Natural killer cell (primary cell): ENCODE data around the gene TNFRSF11A. TPM values are rescaled to one million over a fixed set of nuclear protein-coding genes. Genes with fewer than 3 reads are reported as not detected.

Experiments
- ATAC-seq, 3 donors: fragments of 150-1000 bp in 2 of 3; fragments of 200-7000 bp in 1 of 3; cut with Tn5 transposase; 1 replicate in 1 of 3; 2 replicates in 2 of 3; pipeline ENCODE4 v1.10.0; 2021; ENCODE audit warnings: mild to moderate bottlenecking in 2 of 3, moderate library complexity in 2 of 3
- DNase-seq, 2 donors: peaks; one replicate each; pipeline versions ENCODE4 v3.0.0 to v3.0.0-alpha.2; 2013 to 2021; ENCODE audit warnings: mixed read lengths in 1 of 2
- H3K27ac ChIP-seq: one replicate; pipeline ENCODE4 v1.5.1; 2013; ENCODE audit warnings: mild to moderate bottlenecking, low read length
- H3K27me3 ChIP-seq: one replicate; pipeline ENCODE4 v1.6.1; 2013; ENCODE audit warnings: low read length; ENCODE audit not compliant: control insufficient read depth, insufficient read depth
- H3K36me3 ChIP-seq: one replicate; pipeline ENCODE4 v1.6.1; 2013; ENCODE audit warnings: low read length; ENCODE audit not compliant: control insufficient read depth, insufficient read depth
- H3K4me1 ChIP-seq: one replicate; pipeline ENCODE4 v1.6.1; 2013; ENCODE audit warnings: low read length; ENCODE audit not compliant: control insufficient read depth, insufficient read depth
- H3K4me3 ChIP-seq: one replicate; pipeline ENCODE4 v1.5.1; 2013; ENCODE audit warnings: low read length
- H3K9me3 ChIP-seq: one replicate; pipeline ENCODE4 v1.6.1; 2013; ENCODE audit warnings: low read length; ENCODE audit not compliant: control insufficient read depth, insufficient read depth
- H3K27ac Mint-ChIP-seq, 2 donors: one replicate each; pipeline ENCODE4 v1.8.0; 2022; ENCODE audit warnings: mild to moderate bottlenecking in 2 of 2, mixed read lengths in 2 of 2, moderate library complexity in 1 of 2
- H3K27me3 Mint-ChIP-seq, 2 donors: one replicate each; pipeline ENCODE4 v1.8.0; 2022; ENCODE audit warnings: low read depth in 2 of 2, mixed read lengths in 2 of 2
- H3K36me3 Mint-ChIP-seq: one replicate; pipeline ENCODE4 v1.8.0; 2022; ENCODE audit warnings: mixed read lengths
- H3K4me1 Mint-ChIP-seq, 2 donors: one replicate each; pipeline ENCODE4 v1.8.0; 2022; ENCODE audit warnings: mixed read lengths in 2 of 2
- H3K4me3 Mint-ChIP-seq: one replicate; pipeline ENCODE4 v1.8.0; 2022; ENCODE audit warnings: mild to moderate bottlenecking, moderate library complexity, mixed read lengths
- H3K9me3 Mint-ChIP-seq, 2 donors: one replicate each; pipeline ENCODE4 v1.8.0; 2022; ENCODE audit warnings: mixed read lengths in 2 of 2
- WGBS: methylation state at CpG from one replicate; pipeline ENCODE4 v1.1.7; 2013; ENCODE audit warnings: missing lambda C conversion rate; ENCODE audit not compliant: insufficient coverage; 5-methylcytosine and 5-hydroxymethylcytosine counted together
- intact Hi-C: fragments of 100-400 bp; cut with micrococcal nuclease; formaldehyde crosslinking; loops from one replicate; pipeline ENCODE4 v1.14.2; 2022
- total RNA-seq, 4 donors: library from RNA; stranded (reverse); fragments of 120-200 nt in 1 of 4; gene quantifications; one replicate each; pipeline versions ENCODE4 v1.2.3 to v1.2.4, GENCODE V29; 2013 to 2022
- TF ChIP-seq, protein P1 (sequence below): fragments of 200-600 bp; IDR thresholded peaks from one replicate; pipeline ENCODE4 v1.8.0; 2022; ENCODE audit warnings: antibody characterized with exemption

The TNFRSF11A gene
- total RNA-seq, 3 donors from 2014 or later (not counting 1 experiment from before 2014, with no cell fraction given) = 6.9 to 10.9 (median 8.8) TPM

DNA sequence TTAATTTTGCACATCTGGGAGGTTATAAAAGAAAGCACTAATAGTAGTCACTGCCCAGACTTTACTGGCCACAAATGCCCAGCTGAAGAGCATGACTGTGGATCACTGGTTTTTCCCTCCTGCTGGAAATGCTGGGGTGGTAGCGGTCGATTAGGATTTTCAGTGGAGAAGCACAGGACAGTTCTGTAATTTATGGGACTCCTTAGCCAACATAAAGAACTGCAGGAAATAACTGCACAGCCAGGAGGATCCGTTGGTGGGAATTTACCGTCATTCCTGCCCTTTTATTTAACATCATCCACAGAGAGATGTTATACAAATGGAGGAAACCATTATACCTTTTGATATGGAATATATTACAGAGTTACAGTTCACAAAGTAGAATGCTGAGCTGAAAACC is 61.5 kb downstream of the TNFRSF11A start:
- WGBS = 100% methylated on average over 2 of the region's 4 CpGs
- Histone ChIP-seq H3K36me3 (no peaks in the 10 kb centered on the region), H3K4me3 (no peak overlapping the region), H3K9me3 (no peaks in the 10 kb centered on the region), H3K4me1 (no peaks in the 10 kb centered on the region), H3K27me3 (no peaks in the 10 kb centered on the region), H3K27ac (no peak overlapping the region)
- no peak for DNase-seq
- ATAC-seq = no peak
- Mint-ChIP-seq H3K27me3 (peaks cover 0 to 5% of the 10 kb centered on the region in 2 donors), H3K9me3 (no peaks in the 10 kb centered on the region), H3K27ac (no peak overlapping the region), H3K4me3 (no peak overlapping the region), H3K36me3 (no peaks in the 10 kb centered on the region), H3K4me1 (no peaks in the 10 kb centered on the region)
- TF ChIP-seq, protein P1, sequence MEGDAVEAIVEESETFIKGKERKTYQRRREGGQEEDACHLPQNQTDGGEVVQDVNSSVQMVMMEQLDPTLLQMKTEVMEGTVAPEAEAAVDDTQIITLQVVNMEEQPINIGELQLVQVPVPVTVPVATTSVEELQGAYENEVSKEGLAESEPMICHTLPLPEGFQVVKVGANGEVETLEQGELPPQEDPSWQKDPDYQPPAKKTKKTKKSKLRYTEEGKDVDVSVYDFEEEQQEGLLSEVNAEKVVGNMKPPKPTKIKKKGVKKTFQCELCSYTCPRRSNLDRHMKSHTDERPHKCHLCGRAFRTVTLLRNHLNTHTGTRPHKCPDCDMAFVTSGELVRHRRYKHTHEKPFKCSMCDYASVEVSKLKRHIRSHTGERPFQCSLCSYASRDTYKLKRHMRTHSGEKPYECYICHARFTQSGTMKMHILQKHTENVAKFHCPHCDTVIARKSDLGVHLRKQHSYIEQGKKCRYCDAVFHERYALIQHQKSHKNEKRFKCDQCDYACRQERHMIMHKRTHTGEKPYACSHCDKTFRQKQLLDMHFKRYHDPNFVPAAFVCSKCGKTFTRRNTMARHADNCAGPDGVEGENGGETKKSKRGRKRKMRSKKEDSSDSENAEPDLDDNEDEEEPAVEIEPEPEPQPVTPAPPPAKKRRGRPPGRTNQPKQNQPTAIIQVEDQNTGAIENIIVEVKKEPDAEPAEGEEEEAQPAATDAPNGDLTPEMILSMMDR = no peak
- intact Hi-C loops = no loop called here

DNA sequence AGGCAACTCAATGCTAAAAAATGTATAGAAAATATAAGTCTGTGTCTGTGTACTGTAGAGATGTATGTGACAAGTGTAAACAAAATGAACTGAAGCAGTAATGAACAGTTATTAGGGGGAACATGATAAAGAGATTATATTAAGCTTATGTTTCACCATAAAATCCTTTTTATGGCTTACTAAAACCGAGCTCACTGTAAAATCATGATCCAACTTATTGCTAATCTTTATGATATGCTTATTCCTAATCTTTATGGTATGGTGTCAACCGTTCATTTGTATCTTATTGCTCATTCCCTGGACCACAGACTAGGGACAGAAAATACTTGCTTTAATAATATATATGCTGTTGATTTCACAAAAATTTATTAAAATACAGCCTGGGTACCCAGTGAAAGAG is 62.1 kb downstream of the TNFRSF11A start:
- Histone ChIP-seq H3K9me3 (no peaks in the 10 kb centered on the region), H3K27ac (no peak overlapping the region), H3K4me3 (no peak overlapping the region), H3K4me1 (no peaks in the 10 kb centered on the region), H3K36me3 (no peaks in the 10 kb centered on the region), H3K27me3 (no peaks in the 10 kb centered on the region)
- H3K4me1 Mint-ChIP-seq = no peaks in the 10 kb centered on the region
- TF ChIP-seq, protein P1 = no peak
- peaks cover 0 to 5% of the 10 kb centered on the region in 2 donors for H3K27me3 Mint-ChIP-seq
- DNase-seq (no peak), ATAC-seq (no peak)
- no peak overlapping the region for H3K27ac Mint-ChIP-seq
- intact Hi-C loops = no loop called here
- no peak overlapping the region for H3K4me3 Mint-ChIP-seq
- no peaks in the 10 kb centered on the region for H3K36me3 Mint-ChIP-seq
- WGBS = no CpG with 5 or more reads among the region's 2 CpGs
- no peaks in the 10 kb centered on the region for H3K9me3 Mint-ChIP-seq

DNA sequence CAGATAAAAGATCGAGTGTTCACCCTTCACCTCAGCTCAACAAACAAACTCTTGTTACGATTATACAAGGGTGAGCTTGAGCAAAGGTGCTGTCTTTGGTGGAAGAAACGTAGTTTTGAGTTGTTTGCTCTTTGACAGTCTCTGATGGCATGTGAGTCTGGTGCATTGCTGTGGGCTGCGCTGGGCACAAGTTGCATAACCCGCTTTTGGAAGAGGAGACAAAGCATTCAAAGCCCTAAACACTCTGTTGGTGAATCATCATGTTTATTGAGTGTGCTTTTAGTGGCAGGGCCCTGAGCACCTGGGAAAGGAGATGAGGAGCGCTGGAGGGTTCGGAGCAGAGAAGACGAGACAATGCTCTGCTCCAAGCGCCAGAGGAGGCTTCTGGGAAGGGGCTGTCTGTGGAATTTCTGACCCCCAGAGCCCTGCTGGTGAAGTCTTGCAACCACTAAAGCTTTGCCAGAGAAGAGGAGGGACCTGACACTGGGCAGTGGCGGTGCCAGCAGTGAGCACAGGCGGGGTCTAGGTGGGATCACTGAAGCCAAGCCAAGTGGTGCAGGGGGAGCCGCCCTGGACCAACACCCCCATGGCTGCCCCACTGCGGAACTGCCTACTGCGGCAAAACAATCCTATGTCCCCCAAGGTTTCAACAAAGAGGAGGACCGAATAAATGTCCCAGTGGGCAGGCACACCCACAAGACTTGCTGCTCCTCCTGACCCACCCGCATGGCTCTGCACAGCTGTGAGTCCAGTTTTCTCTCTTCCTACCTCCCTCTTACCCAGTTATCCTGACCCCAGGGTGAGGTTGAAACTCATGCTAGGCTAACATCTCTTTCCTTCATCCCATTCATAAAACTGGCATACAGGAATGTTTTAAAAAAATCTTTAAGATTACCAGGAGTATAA is 64.0 kb downstream of the TNFRSF11A start:
- Mint-ChIP-seq H3K9me3 (no peaks in the 10 kb centered on the region), H3K4me3 (no peak overlapping the region), H3K27ac (no peak overlapping the region), H3K27me3 (peaks cover 0 to 5% of the 10 kb centered on the region in 2 donors), H3K4me1 (no peaks in the 10 kb centered on the region), H3K36me3 (no peaks in the 10 kb centered on the region)
- no peak overlapping the region for H3K4me3 ChIP-seq
- no peaks in the 10 kb centered on the region for H3K36me3 ChIP-seq
- no peaks in the 10 kb centered on the region for H3K4me1 ChIP-seq
- no peak overlapping the region for H3K27ac ChIP-seq
- DNase-seq (no peak), ATAC-seq (no peak)
- TF ChIP-seq, protein P1 = no peak
- intact Hi-C loops = no loop called here
- H3K27me3 ChIP-seq = no peaks in the 10 kb centered on the region
- no peaks in the 10 kb centered on the region for H3K9me3 ChIP-seq
- 96% methylated on average over 15 of the region's 16 CpGs for WGBS
